Esophagus squamous epithelium (tissue), 5 donors: ENCODE measurements around the gene IRF7. TPM values are rescaled to one million over a fixed set of nuclear protein-coding genes. Genes with fewer than 3 reads are reported as not detected.

Source experiments
- DNase-seq: peaks from one replicate; lab custom pipeline; 2025; lab: John Stamatoyannopoulos, UW
- H3K27ac ChIP-seq, 4 donors: fragments of 200-600 bp; sonication (generic); one replicate each; pipeline ENCODE4 v1.5.1; 2016 to 2019; ENCODE audit warnings: mild to moderate bottlenecking in 1 of 4
- H3K27me3 ChIP-seq, 4 donors: fragments of 200-600 bp; sonication (generic); 1 replicate in 3 of 4; 2 replicates in 1 of 4; pipeline versions ENCODE4 v1.5.1 to v1.6.0; 2017 to 2021; ENCODE audit warnings: antibody characterized with exemption in 1 of 4
- H3K36me3 ChIP-seq, 3 donors: fragments of 200-600 bp; sonication (generic); one replicate each; pipeline ENCODE4 v1.5.1; 2016 to 2019
- H3K4me1 ChIP-seq, 3 donors: fragments of 200-600 bp; sonication (generic); one replicate each; pipeline ENCODE4 v1.5.1; 2017 to 2019
- H3K4me3 ChIP-seq, 4 donors: fragments of 200-600 bp; sonication (generic); 1 replicate in 3 of 4; 2 replicates in 1 of 4; pipeline ENCODE4 v1.5.1; 2016 to 2019; ENCODE audit warnings: mild to moderate bottlenecking in 2 of 4, moderate library complexity in 1 of 4
- H3K9me3 ChIP-seq, 3 donors: fragments of 200-600 bp; sonication (generic); one replicate each; pipeline ENCODE4 v1.5.1; 2016 to 2019
- POLR2A ChIP-seq, 4 donors: fragments of 450-650 bp; IDR thresholded peaks; one replicate each; pipeline ENCODE4 v1.6.1; 2017; ENCODE audit warnings: antibody characterized with exemption in 4 of 4, mild to moderate bottlenecking in 4 of 4, moderate library complexity in 3 of 4
- WGBS, 2 donors: methylation state at CpG; one replicate each; pipeline ENCODE4 v1.1.5; 2018; 5-methylcytosine and 5-hydroxymethylcytosine counted together
- intact Hi-C: fragments of 100-400 bp; cut with DNase I; formaldehyde crosslinking; loops from one replicate; pipeline ENCODE4 v1.15.0; 2022
- total RNA-seq, 4 donors: library from RNA; depleted of rRNA; stranded (reverse); fragments of >200 nt; gene quantifications; one replicate each; pipeline ENCODE4 v1.1.0, GENCODE V29; 2016
- TF ChIP-seq, protein P1 (sequence below), 6 experiments: fragments of 450-650 bp in 4 of 6; fragments of 200-600 bp in 2 of 6; sonication (generic) in 2 of 6; IDR thresholded peaks; one replicate each; pipeline ENCODE4 v1.5.1; 2016 to 2019; ENCODE audit warnings: antibody characterized with exemption in 6 of 6, mild to moderate bottlenecking in 4 of 6, moderate library complexity in 4 of 6
- donor health status: DM: yes; HTN: yes; CAD: no.

IRF7 gene
- total RNA-seq, 4 donors from 2014 or later, result 16.9 to 26.3 (median 20.2) TPM

DNA sequence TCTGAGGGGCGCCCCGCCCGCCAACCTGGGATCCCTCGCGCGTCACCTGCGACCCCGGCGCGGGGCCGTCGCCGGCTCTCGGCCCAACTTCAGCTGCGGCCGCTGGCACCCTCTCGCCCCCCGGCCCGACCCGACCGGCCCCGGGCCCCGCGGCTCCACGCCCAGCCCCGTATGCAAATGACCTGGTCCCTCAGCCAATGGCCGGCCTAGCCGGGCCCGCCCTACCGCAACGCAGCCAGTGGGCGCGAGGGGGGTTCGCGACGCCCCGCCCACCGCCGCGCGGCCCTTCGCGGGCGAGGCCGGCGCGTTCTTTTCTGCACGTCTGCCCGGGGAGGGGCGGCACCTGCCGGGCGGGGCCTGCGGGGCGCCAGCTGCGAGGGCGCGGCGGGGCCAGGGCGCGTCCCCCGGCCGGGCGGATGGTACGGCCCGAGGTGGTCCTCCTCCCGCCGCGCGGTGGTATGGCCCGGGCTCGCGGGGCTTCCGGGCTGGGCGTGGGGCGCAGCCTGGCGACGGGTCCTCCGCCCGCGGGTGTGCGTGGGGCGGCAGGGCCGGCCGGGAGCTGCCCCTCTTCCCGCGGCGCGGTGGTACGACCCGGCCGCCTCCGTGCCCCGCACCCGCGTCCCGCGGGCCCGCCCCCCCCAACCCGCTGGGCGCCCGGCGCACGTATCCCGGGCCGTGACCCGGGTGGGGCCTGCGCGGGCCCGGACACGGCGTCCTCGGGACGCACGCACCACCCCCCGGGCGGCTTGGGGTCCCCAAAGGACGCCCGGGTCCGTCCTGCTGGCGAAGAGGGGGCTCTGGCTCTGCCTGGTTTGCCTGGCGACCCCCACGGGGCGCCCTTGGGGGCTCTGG, 47.2 kb downstream of the IRF7 start:
- Histone ChIP-seq H3K27ac (peak overlapping the region; percentile 93 to 96 (median 96)), H3K9me3 (no peaks in the 10 kb centered on the region), H3K27me3 (no peaks in the 10 kb centered on the region), H3K4me3 (peak overlapping the region; percentile 65 to 90 (median 66)), H3K36me3 (peaks cover 0 to 6% (median 0%) of the 10 kb centered on the region in 3 donors), H3K4me1 (peaks cover 10 to 56% (median 11%) of the 10 kb centered on the region in 3 donors)
- DNase-seq, result no peak
- 0% methylated on average over 6 of the region's 123 CpGs; no CpG with 5 or more reads in 1 of the 2 donors for WGBS, 2 donors
- TF ChIP-seq POLR2A (IDR thresholded peaks at IDR 0.05), result peak in 3 of 4 donors; percentile 47 to 73 (median 72)
- TF ChIP-seq, protein P1, sequence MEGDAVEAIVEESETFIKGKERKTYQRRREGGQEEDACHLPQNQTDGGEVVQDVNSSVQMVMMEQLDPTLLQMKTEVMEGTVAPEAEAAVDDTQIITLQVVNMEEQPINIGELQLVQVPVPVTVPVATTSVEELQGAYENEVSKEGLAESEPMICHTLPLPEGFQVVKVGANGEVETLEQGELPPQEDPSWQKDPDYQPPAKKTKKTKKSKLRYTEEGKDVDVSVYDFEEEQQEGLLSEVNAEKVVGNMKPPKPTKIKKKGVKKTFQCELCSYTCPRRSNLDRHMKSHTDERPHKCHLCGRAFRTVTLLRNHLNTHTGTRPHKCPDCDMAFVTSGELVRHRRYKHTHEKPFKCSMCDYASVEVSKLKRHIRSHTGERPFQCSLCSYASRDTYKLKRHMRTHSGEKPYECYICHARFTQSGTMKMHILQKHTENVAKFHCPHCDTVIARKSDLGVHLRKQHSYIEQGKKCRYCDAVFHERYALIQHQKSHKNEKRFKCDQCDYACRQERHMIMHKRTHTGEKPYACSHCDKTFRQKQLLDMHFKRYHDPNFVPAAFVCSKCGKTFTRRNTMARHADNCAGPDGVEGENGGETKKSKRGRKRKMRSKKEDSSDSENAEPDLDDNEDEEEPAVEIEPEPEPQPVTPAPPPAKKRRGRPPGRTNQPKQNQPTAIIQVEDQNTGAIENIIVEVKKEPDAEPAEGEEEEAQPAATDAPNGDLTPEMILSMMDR (IDR thresholded peaks at IDR 0.05), result peak in 3 of 6 experiments; percentile 1 to 14 (median 10)
- intact Hi-C loops, result loop anchor here (5.0 kb wide), 1 partner anchor 49 kb away; the partner anchor contains the start of gene IRF7

DNA sequence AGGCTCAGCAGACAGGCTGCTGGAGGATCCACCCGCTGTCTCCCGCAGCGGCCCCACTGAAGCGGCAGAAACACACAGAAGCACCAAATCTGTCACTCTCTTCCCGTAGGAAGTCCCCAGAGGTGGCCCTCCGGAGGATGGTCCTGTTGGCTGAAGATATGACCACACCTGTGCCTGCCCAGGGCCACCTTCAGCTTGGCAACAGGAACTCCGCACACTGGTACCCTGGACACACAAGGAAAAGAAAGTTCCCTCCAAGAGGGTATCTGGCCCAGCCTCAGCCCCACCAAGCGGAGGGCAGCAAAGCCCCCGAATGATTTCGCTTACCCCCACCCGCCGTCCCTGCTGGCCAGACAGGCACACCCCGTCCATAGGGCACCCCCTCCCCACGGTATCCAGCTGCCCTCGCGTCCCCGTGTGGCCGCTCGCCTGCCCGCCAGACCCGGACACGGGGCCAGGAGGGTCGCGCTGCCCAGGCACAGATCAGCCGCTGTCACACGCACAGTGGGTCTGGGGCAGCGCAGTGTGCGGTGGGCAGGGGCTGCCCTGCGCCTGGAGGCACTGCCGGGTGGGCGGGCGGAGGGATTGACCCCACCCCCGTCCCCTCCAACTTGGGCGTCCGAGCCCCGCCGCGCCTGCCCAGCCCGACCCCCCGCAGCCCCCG, 48.0 kb downstream of the IRF7 start:
- Histone ChIP-seq H3K36me3 (peaks cover 0 to 14% (median 0%) of the 10 kb centered on the region in 3 donors), H3K4me1 (peaks cover 10 to 64% (median 11%) of the 10 kb centered on the region in 3 donors), H3K27me3 (no peaks in the 10 kb centered on the region), H3K9me3 (no peaks in the 10 kb centered on the region), H3K27ac (peak overlapping the region; percentile 88 to 96 (median 94)), H3K4me3 (peak overlapping the region; percentile 65 to 90 (median 66))
- intact Hi-C loops, result loop anchor here (5.0 kb wide), 1 partner anchor 50 kb away; the partner anchor contains the start of gene IRF7
- no peak for DNase-seq
- WGBS, 2 donors, result 49 to 52% methylated on average over 4 to 9 of the region's 41 CpGs
- TF ChIP-seq POLR2A (IDR thresholded peaks at IDR 0.05), result no peak
- TF ChIP-seq, protein P1 (IDR thresholded peaks at IDR 0.05), result no peak

DNA sequence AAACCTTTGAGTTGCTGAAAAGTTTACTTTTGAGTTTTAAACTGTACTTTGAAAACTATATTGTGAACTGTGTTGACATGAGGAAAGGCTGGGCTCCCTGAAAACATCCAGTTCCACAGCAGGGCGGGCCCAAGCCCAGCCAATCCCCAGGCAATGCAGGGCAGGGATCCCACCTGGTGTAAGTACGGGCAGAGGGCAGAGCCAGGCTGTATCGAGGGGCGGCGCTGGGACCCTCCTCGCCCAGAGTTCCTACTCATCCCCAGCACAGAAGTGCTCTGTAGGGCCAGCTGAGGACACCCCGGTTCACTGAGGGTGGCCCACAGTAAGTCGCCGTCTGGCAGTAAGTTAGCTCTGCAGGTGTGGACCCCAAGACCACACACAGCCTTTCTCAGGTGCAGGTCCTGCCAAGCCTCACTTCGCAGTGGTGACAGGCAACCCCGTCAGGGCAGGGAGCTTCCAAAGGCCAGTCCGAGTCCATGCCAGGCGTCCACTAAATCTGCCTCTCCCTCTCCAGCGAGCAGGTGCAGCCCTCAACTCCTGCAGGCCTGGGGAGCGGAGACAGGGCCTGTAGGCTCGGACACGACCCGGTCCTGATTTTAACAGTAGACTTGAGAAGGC, 48.6 kb downstream of the IRF7 start:
- no peak for TF ChIP-seq POLR2A (IDR thresholded peaks at IDR 0.05)
- TF ChIP-seq, protein P1 (IDR thresholded peaks at IDR 0.05), result no peak
- H3K9me3 ChIP-seq, result no peaks in the 10 kb centered on the region
- intact Hi-C loops, result loop anchor here (5.0 kb wide), 1 partner anchor 50 kb away; the partner anchor contains the start of gene IRF7
- peaks cover 0 to 20% (median 0%) of the 10 kb centered on the region in 3 donors for H3K36me3 ChIP-seq
- H3K4me1 ChIP-seq, result peaks cover 11 to 70% (median 16%) of the 10 kb centered on the region in 3 donors
- 88 to 89% methylated on average over 4 to 5 of the region's 18 CpGs for WGBS, 2 donors
- peak overlapping the region; percentile 65 to 90 (median 66) for H3K4me3 ChIP-seq
- DNase-seq, result no peak
- peak overlapping the region; percentile 88 to 96 (median 94) for H3K27ac ChIP-seq
- no peaks in the 10 kb centered on the region for H3K27me3 ChIP-seq

DNA sequence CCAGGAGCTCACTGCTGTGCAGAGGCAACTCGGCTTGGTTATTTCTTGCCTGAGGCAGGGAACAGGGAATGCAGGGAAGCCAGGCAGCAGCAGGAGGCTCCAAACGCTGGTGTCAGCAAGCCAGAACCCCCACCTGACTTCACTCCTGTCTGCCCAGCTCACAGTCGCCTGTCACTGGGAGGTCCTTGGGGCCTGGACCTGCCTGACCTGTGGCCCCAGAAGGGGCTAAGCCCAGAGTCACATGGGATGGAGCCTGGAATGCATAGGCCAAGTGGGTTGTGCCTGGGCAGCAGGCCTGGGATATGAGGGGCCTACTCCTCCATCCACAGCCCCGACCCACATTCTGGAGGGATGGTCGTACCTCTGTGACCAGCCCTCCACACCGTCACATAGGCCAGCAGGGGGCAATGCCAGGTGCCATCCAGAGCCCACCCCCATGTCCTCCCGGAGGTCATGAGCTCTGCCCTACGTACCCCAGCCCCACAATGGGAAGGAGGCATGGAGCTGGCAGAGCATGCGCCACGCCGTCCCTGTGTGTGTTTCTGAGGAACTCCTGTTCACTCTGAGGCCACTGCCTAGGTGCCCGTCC, 49.7 kb downstream of the IRF7 start:
- Histone ChIP-seq H3K9me3 (no peaks in the 10 kb centered on the region), H3K27me3 (no peaks in the 10 kb centered on the region), H3K4me1 (peaks cover 19 to 81% (median 24%) of the 10 kb centered on the region in 3 donors), H3K27ac (peak overlapping the region in 3 of 4 donors; percentile 14 to 96 (median 88)), H3K4me3 (peak overlapping the region in 1 of 4 donors; percentile 67), H3K36me3 (peaks cover 0 to 22% (median 0%) of the 10 kb centered on the region in 3 donors)
- no peak for DNase-seq
- intact Hi-C loops, result loop anchor here (5.0 kb wide), 1 partner anchor 51 kb away; the partner anchor contains the start of gene IRF7
- TF ChIP-seq POLR2A (IDR thresholded peaks at IDR 0.05), result no peak
- TF ChIP-seq, protein P1 (IDR thresholded peaks at IDR 0.05), result no peak
- 65 to 72% methylated on average over 4 to 6 of the region's 12 CpGs for WGBS, 2 donors
